Mammary epithelial cell (primary cell): Measurements from ENCODE around the gene RNF144B.

Source experiments
- EZH2 ChIP-seq: IDR thresholded peaks from 2 replicates; pipeline ENCODE4 v1.6.1; 2012; ENCODE audit warnings: low read length, inconsistent platforms, borderline replicate concordance
- TF ChIP-seq, protein P1 (sequence below), 2 donors: IDR thresholded peaks in 1 of 2; conservative IDR thresholded peaks in 1 of 2; 2 replicates each; pipeline ENCODE4 v1.5.1; 2011 to 2012; ENCODE audit warnings: inconsistent platforms in 2 of 2, low read length in 2 of 2, mild to moderate bottlenecking in 2 of 2, control low read depth in 1 of 2, low read depth in 1 of 2; ENCODE audit not compliant: insufficient read depth in 1 of 2; ENCODE audit errors: extremely low read depth in 1 of 2

DNA sequence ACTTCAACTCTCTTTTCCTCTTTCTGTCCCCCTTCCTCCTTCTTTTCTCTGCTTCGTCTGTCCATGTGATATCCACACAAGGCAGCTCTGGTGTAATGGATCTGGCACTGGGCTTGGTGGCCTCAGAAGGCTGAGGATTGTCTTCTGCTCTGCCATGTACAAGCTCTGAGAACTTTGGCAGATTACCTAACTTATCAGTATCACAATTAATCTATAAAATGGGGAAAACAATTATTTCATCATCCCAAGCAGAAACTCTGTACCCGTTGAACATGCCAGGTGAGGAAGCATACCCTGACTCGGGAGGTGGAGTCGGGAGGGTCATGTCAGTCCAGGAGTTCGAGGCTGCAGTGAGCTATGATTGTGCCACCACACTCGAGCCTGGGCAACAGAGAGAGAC is 10.6 kb downstream of the RNF144B start:
- TF ChIP-seq, protein P1, sequence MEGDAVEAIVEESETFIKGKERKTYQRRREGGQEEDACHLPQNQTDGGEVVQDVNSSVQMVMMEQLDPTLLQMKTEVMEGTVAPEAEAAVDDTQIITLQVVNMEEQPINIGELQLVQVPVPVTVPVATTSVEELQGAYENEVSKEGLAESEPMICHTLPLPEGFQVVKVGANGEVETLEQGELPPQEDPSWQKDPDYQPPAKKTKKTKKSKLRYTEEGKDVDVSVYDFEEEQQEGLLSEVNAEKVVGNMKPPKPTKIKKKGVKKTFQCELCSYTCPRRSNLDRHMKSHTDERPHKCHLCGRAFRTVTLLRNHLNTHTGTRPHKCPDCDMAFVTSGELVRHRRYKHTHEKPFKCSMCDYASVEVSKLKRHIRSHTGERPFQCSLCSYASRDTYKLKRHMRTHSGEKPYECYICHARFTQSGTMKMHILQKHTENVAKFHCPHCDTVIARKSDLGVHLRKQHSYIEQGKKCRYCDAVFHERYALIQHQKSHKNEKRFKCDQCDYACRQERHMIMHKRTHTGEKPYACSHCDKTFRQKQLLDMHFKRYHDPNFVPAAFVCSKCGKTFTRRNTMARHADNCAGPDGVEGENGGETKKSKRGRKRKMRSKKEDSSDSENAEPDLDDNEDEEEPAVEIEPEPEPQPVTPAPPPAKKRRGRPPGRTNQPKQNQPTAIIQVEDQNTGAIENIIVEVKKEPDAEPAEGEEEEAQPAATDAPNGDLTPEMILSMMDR (conservative IDR thresholded peaks at IDR 0.05 in 1 of 2, IDR thresholded peaks at IDR 0.05 in 1 of 2; ENCODE audit: extremely low read depth in 1 of 2, insufficient read depth in 1 of 2, low read depth in 1 of 2, low read length in 2 of 2), result no peak
- TF ChIP-seq EZH2, result no peak
